Left lung (tissue), 10 donors: ENCODE measurements around the gene PLA2G4F. TPM values are rescaled to one million over a fixed set of nuclear protein-coding genes. Genes with fewer than 3 reads are reported as not detected.

ENCODE experiments used
- ATAC-seq: fragments of 200-7000 bp; cut with Tn5 transposase; one replicate; pipeline ENCODE4 v1.9.1; 2020; ENCODE audit warnings: moderate library complexity
- DNase-seq, 4 donors: peaks; one replicate each; pipeline ENCODE4 v3.0.0-alpha.2; 2013 to 2020
- H3K27ac ChIP-seq, 2 donors: fragments of 200-600 bp; sonication (generic) in 1 of 2; one replicate each; pipeline versions ENCODE4 v1.5.0 to v1.8.0; 2020 to 2021
- H3K27me3 ChIP-seq, 2 donors: fragments of 200-600 bp; sonication (generic) in 1 of 2; one replicate each; pipeline versions ENCODE4 v1.5.0 to v1.8.0; 2020 to 2021
- H3K36me3 ChIP-seq, 2 donors: fragments of 200-600 bp; sonication (generic) in 1 of 2; one replicate each; pipeline versions ENCODE4 v1.5.0 to v1.8.0; 2020 to 2021
- H3K4me1 ChIP-seq, 2 donors: fragments of 200-600 bp; one replicate each; pipeline ENCODE4 v1.8.0; 2021
- H3K4me3 ChIP-seq, 2 donors: fragments of 200-600 bp; sonication (generic) in 1 of 2; one replicate each; pipeline versions ENCODE4 v1.5.0 to v1.8.0; 2020 to 2021; ENCODE audit warnings: mild to moderate bottlenecking in 1 of 2
- H3K9me3 ChIP-seq, 2 donors: fragments of 200-600 bp; sonication (generic) in 1 of 2; one replicate each; pipeline versions ENCODE4 v1.5.0 to v1.8.0; 2020 to 2021
- intact Hi-C, 2 donors: fragments of 100-400 bp; cut with DNase I; formaldehyde crosslinking; loops; one replicate each; pipeline versions ENCODE4 v1.11.2 to v1.14.2; 2022
- polyA plus RNA-seq, 6 donors: library from polyadenylated mRNA; unstranded; fragments of 120-200 nt; gene quantifications; one replicate each; pipeline ENCODE4 v1.2.1, GENCODE V29; 2013; ENCODE audit not compliant: insufficient read length in 6 of 6
- total RNA-seq, 2 donors: library from RNA; stranded (reverse); fragmentation: NEBNext Ultra II Directional; extraction: Animal tissue kit (Norgen Biotek cat#: 25700); gene quantifications; one replicate each; pipeline ENCODE4 v1.2.1, GENCODE V29; 2021
- TF ChIP-seq, protein P1 (sequence below), 2 donors: fragments of 200-600 bp; sonication (generic) in 1 of 2; IDR thresholded peaks; one replicate each; pipeline versions ENCODE4 v1.5.0 to v1.8.0; 2021; ENCODE audit warnings: antibody characterized with exemption in 2 of 2
- donor health status: DM: no; HTN: yes; CAD: no.
- donor health status: DM: no; HTN: no; CAD: no.

The PLA2G4F gene
- total and polyA plus RNA-seq, 8 donors, result 3.1 to 100 (median 12.7) TPM

DNA sequence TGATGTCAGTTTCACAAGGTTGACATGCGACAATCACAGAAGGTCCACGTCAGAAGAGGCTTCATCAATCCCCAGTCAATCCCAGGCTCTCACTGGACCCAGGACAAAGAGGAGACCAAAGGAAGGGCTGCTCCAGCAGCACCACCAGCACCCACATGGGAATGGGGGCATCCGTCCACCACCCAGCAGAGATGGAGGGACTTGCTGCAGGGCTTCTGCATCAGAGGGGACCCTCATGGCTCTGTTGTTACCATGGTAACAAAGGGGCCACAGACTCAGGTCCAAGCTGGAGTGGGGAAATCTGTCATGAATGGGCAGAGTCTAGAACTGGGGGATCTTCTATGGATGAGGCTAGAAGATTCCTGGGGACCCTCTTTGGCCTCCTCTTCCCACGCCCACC, 13.1 kb downstream of the PLA2G4F start:
- H3K4me1 ChIP-seq, result no peaks in the 10 kb centered on the region

DNA sequence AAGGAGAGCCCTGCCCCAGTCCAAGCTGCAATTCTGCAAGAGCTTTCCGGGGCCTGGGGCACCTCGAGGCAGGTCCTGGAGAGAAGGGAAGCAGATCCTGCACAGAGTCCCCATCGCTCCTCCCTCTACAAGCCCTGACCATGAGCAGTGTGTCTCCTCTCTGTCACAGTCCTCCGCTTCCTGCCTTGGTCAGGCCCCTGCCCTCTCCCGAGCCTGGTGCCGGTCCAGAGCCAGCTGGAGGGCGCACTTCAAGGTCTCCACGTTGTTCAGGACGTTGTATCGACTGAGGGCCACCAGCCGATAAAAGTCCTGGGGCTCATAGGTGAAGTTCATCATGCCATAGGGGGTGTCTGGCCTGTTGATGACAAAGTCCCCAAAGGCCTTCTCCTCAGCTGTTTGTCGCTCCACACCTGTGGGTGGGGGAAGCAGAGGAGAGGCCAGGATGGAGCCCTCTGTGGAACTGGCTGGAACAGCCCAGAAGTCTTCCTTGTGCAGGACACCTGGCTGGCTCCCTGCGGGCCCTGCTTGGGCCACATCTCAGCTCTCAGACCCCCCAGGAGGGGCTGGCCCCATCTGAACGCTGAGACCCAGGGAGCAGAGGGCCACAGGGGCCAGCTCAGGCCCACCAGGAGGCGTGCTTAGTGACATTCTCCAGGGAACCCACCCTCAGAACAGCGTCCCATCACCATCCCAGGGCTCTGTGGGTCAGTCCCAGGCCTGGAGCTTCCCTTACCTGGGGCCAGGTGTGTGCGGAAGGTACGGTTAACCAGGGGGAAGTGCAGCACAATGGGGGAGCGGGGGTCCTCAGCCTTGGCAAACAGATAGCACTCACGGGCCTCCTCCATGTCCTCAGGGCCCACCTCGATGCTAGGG, 14.4 kb downstream of the PLA2G4F start:
- no peak overlapping the region for H3K4me3 ChIP-seq
- H3K36me3 ChIP-seq, result peaks cover 0 to 5% of the 10 kb centered on the region in 2 donors
- TF ChIP-seq, protein P1, sequence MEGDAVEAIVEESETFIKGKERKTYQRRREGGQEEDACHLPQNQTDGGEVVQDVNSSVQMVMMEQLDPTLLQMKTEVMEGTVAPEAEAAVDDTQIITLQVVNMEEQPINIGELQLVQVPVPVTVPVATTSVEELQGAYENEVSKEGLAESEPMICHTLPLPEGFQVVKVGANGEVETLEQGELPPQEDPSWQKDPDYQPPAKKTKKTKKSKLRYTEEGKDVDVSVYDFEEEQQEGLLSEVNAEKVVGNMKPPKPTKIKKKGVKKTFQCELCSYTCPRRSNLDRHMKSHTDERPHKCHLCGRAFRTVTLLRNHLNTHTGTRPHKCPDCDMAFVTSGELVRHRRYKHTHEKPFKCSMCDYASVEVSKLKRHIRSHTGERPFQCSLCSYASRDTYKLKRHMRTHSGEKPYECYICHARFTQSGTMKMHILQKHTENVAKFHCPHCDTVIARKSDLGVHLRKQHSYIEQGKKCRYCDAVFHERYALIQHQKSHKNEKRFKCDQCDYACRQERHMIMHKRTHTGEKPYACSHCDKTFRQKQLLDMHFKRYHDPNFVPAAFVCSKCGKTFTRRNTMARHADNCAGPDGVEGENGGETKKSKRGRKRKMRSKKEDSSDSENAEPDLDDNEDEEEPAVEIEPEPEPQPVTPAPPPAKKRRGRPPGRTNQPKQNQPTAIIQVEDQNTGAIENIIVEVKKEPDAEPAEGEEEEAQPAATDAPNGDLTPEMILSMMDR (IDR thresholded peaks at IDR 0.05), result no peak
- intact Hi-C loops, result no loop called here
- H3K27me3 ChIP-seq, result no peaks in the 10 kb centered on the region
- H3K4me1 ChIP-seq, result no peaks in the 10 kb centered on the region
- DNase-seq (no peak), ATAC-seq (no peak)
- H3K9me3 ChIP-seq, result no peaks in the 10 kb centered on the region
- no peak overlapping the region for H3K27ac ChIP-seq

More for the DNA sequence above, 13.1 kb downstream of the PLA2G4F start:
- TF ChIP-seq, protein P1 (IDR thresholded peaks at IDR 0.05), result no peak
- Histone ChIP-seq H3K9me3 (no peaks in the 10 kb centered on the region), H3K27ac (no peak overlapping the region), H3K27me3 (no peaks in the 10 kb centered on the region), H3K4me3 (no peak overlapping the region), H3K36me3 (peaks cover 0 to 5% of the 10 kb centered on the region in 2 donors)
- DNase-seq, result no peak
- ATAC-seq, result no peak
- intact Hi-C loops, result no loop called here

DNA sequence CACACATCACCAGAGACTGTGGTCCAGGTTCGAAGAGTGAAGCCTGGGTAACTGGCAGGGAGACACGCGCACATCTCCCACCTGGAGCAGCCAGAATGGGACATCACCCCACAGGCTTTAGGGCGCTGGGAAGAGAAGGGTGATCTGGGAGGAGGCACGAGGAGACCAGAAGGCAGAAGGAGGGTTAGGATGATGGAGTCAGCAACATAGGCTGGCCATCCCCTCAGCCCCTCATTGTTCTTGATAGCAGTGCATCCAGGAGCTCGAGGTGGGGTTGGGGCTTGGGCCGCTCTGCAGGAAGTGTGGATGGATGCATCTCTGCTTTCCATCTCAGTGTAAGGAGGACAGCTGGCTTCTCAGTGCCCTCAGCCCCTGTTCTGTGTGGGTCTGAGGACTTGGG, 15.2 kb downstream of the PLA2G4F start:
- Histone ChIP-seq H3K36me3 (peaks cover 0 to 5% of the 10 kb centered on the region in 2 donors), H3K27me3 (no peaks in the 10 kb centered on the region), H3K27ac (no peak overlapping the region), H3K4me1 (no peaks in the 10 kb centered on the region), H3K4me3 (no peak overlapping the region), H3K9me3 (no peaks in the 10 kb centered on the region)
- TF ChIP-seq, protein P1 (IDR thresholded peaks at IDR 0.05), result no peak
- intact Hi-C loops, result no loop called here
- DNase-seq (no peak), ATAC-seq (no peak)

DNA sequence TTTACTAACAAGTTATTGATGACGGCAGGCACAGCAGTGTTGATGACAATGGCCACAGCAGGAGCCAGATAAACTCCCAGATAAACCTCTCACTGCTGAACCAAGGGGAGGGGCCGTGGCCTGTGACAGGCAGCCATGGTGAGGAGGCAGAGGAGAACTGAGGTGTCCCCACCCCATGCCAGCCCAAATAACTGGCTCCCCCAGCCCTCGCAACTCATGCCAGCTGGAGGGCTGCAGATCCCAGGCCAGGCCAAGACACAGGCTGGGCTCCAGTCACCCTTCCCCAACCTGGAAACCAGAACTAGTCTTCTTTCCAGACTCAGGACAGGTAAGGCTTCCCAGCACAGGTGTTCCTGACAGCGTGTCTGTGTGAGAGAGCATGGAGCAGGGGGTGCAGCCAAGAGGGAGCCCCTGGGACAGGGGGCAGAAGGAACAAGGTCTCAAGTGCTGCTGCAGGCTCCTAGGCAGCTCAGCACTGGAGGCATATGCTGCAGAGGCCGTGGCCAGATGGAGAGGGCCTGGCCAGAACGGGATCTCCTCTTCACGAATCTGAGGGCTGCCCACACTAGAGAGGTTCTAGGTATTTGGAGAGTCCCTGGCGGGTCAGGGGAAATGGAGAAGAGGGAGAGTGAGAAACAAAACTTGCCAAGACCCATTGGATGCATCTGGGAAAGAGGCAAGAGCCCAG, 15.9 kb downstream of the PLA2G4F start:
- no peak for ATAC-seq
- H3K36me3 ChIP-seq, result peaks cover 0 to 5% of the 10 kb centered on the region in 2 donors
- no peak overlapping the region for H3K4me3 ChIP-seq
- intact Hi-C loops, result no loop called here
- no peaks in the 10 kb centered on the region for H3K4me1 ChIP-seq
- DNase-seq, result no peak
- H3K9me3 ChIP-seq, result no peaks in the 10 kb centered on the region
- no peaks in the 10 kb centered on the region for H3K27me3 ChIP-seq
- H3K27ac ChIP-seq, result no peak overlapping the region
- TF ChIP-seq, protein P1 (IDR thresholded peaks at IDR 0.05), result no peak

DNA sequence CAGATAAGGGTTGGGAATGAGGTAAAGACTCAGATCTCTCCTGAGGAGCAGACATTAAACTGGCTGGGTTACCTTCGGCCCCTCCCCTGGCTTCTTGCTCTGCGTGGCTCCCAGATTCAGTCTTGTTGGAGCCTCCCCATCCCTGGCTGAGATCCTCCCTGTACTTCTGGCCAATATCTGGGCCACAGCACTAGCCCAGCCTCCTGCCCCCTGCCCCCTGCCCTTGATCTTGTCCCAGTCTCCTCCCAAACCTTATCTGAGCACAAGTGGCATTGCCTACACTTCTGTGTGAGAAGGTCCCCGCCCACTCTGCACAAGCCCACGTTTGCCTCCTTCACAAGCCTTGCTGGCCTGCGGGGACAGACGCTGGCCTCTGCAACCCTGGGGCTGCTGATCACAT, 16.8 kb downstream of the PLA2G4F start:
- H3K4me1 ChIP-seq, result no peaks in the 10 kb centered on the region
- no peaks in the 10 kb centered on the region for H3K9me3 ChIP-seq
- DNase-seq (no peak), ATAC-seq (peak; percentile 11)
- no peak overlapping the region for H3K27ac ChIP-seq
- intact Hi-C loops, result loop anchor here in 1 of 2 donors (5.0 kb wide), 2 partner anchors 72 to 147 kb away; no protein-coding TSS in a partner anchor
- H3K36me3 ChIP-seq, result peaks cover 0 to 5% of the 10 kb centered on the region in 2 donors
- no peak overlapping the region for H3K4me3 ChIP-seq
- TF ChIP-seq, protein P1 (IDR thresholded peaks at IDR 0.05), result no peak
- no peaks in the 10 kb centered on the region for H3K27me3 ChIP-seq
